ENCODE results near the gene TINAGL1. TPM values are rescaled to one million over a fixed set of nuclear protein-coding genes. Genes with fewer than 3 reads are reported as not detected.

TINAGL1 gene, protein sequence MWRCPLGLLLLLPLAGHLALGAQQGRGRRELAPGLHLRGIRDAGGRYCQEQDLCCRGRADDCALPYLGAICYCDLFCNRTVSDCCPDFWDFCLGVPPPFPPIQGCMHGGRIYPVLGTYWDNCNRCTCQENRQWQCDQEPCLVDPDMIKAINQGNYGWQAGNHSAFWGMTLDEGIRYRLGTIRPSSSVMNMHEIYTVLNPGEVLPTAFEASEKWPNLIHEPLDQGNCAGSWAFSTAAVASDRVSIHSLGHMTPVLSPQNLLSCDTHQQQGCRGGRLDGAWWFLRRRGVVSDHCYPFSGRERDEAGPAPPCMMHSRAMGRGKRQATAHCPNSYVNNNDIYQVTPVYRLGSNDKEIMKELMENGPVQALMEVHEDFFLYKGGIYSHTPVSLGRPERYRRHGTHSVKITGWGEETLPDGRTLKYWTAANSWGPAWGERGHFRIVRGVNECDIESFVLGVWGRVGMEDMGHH
- total RNA-seq, result not detected

DNA sequence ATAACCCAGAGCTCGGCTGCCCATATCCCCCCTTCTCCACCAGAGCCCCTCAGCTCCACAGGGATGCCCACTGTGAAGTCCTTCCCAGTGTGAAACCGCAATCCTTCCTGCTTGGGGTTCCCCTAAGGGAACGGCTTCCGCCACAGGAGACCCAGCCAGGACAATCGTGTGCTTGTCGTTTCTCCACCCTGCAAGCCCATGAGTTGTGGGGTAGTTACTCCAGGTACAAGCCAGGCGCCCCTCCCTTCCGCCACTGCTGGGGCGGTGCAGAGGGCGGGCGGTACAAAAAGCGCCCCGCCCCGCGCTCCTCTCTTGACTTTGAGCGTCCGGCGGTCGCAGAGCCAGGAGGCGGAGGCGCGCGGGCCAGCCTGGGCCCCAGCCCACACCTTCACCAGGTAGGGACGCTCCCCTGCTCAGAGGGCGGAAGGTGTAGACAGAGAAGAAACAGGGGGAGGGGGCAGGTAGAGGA is at the start of gene TINAGL1:
TSS of gene TINAGL1 (plus strand) at position 315 of the 469 bp plus-strand sequence. CDS start 634 bp downstream, outside the sequence.
- ATAC-seq (peak in 1 of 2 donors; percentile 48), DNase-seq (ENCODE audit: low spot score in 2 of 2) (no peak)
- Mint-ChIP-seq H3K36me3 (no peaks in the 10 kb centered on the region), H3K27ac (no peak within 1 kb of the TSS), H3K9me3 (no peaks in the 10 kb centered on the region)

DNA sequence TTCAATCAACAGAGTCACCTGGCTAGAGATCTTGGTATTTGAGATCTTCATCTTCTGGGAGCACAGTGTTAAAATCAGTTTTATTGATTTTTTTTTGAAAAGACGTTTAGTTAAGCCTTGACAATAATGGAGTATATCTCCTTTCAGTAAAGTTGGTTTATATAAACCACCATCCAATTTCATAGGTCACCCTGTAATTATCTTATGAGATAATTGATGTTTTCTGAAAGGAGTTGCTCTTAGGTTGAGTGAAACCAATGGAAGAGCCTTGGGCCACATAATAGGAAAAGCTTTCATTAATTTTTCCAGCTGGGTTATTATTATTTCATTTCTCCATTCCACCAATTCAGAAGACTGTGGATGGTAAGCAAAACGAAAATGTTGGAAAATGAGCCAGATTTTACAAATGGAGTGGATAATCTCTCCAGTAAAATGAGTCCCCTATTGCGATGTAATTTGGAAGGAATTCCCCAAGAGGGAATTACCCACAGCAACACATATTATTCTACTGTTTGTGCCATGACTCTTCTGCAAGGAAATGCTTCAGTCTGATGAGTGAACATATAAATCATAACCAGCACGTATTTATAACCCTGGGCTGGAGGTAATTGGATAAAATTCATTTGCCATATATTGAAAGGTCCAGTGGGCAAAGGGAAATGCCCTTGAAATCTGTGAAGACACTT is 46.2 kb upstream of the TINAGL1 start:
- Mint-ChIP-seq H3K27ac (no peak overlapping the region), H3K36me3 (no peaks in the 10 kb centered on the region), H3K9me3 (no peaks in the 10 kb centered on the region)
- no peak for ATAC-seq
- no peak for DNase-seq (ENCODE audit: low spot score in 2 of 2)

DNA sequence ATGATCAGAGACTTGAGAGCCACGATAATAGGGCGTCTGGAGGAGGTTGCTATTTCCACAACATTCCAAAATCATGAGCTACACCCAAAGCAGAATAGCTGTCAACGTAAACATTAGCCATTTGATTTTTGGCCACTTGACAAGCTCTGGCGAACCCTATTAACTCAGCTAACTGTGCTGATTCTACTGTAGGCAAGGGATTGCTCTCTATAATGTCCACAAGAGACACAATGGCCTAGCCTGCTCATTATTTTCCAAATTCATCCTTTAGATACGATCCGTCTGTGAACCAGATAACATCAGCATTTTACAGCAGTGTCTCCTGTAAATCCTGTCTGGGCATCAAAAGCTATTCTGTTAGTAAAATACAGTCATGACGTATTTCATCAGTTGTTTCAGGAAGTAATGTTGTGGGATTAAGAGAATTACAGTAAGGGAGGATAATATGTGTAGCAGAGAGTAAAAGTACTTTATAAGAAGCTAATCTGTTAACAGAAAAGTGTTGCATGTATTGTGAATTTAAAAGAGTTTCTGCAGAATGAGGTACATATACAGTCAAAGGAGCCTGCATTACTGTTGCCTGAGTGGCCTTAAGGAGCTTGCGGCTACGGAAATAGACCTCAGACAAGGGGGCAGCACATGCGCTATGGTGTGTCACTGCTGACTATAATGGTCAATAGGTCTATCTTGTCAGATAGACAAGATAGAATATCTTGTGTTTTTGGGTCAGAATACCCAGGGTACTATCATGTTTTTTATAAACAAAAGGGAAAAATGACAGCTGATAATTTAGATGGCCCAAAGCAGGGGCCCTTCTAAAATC is 44.9 kb upstream of the TINAGL1 start:
- Mint-ChIP-seq H3K27ac (no peak overlapping the region), H3K36me3 (no peaks in the 10 kb centered on the region)
- ATAC-seq, result no peak

DNA sequence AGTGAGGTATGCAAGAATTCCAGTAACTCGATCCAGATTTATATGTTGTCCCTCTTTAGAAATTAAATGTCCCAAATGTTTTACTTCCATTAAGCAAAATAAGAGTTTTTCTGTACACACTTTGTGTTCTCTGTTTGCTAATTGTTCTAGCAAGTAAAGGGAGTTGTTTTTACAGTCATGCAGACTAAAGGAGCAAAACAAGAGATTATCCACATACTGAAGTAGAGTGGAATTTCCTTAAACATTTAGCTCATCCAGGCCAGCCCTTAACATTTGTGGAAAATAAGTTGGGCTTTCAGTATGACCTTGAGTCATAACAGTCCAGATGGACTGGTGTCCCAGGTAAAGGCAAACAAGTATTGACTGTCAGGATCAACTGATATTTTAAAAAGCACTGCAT is 44.1 kb upstream of the TINAGL1 start:
- DNase-seq (ENCODE audit: low spot score in 2 of 2) (no peak), ATAC-seq (no peak)
- Mint-ChIP-seq H3K36me3 (no peaks in the 10 kb centered on the region), H3K9me3 (no peaks in the 10 kb centered on the region), H3K27ac (no peak overlapping the region)

More for the DNA sequence above, 44.9 kb upstream of the TINAGL1 start:
- H3K9me3 Mint-ChIP-seq, result no peaks in the 10 kb centered on the region
- DNase-seq (ENCODE audit: low spot score in 2 of 2), result no peak

DNA sequence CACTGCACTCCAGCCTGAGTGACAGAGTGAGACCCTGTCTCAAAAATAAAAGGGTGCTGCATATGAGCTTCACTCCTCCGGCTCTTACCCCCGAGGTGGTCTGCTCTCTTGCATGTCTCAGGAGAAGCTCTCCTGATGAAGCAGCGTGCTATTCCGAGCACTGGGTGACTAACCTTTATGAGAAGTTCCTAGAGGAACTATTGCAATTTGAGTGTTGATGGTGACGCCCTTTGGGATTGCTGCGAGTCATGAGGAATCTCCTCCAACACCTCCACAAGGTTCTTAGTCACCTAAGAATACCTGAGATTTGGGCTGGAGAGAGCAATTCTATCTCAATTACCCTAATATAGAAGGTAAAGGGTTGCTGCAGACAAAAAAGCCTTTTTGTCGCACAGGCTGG is 40.8 kb upstream of the TINAGL1 start:
- no peaks in the 10 kb centered on the region for H3K9me3 Mint-ChIP-seq
- no peak overlapping the region for H3K27ac Mint-ChIP-seq
- DNase-seq (ENCODE audit: low spot score in 2 of 2) (no peak), ATAC-seq (no peak)
- no peaks in the 10 kb centered on the region for H3K36me3 Mint-ChIP-seq

DNA sequence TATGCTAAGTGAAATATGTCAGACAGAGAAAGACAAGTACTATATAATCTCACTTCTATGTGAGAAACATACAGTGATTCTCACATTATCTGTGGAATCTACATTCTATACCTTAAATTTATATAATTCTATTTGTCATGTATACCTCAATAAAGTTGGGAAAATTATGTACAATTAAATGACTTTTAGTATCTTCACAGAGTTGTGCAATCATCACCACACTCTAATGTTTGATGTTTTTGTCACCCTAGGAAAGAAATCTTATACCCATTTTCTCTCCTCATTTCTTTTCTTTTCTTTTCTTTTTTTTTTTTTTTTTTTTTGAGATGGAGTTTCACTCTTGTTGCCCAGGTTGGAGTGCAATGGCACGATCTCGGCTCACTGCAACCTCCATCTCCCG is 37.0 kb upstream of the TINAGL1 start:
- Mint-ChIP-seq H3K27ac (no peak overlapping the region), H3K36me3 (no peaks in the 10 kb centered on the region), H3K9me3 (peaks cover 0 to 3% of the 10 kb centered on the region in 2 donors)
- ATAC-seq, result no peak
- no peak for DNase-seq (ENCODE audit: low spot score in 2 of 2)

DNA sequence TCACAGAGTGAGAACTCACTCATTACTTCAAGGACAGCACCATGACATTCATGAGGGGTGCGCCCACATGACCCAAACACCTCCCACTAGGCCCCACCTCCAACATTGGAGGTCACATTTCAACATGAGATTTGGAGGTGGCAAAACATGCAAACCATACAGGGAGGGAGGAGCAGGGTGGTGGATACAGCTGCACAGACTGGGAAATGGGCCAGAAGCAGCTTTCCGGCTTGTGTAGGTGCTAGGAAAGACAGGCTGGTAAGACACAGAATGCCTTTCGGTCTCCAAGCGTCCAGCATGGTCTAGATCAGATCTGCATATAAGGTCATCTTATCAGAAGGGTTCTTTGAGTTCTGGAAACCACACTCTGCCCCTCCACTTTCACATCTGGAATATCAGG is 35.1 kb upstream of the TINAGL1 start:
- H3K36me3 Mint-ChIP-seq, result no peaks in the 10 kb centered on the region
- H3K27ac Mint-ChIP-seq, result no peak overlapping the region
- peaks cover 0 to 3% of the 10 kb centered on the region in 2 donors for H3K9me3 Mint-ChIP-seq
- no peak for ATAC-seq
- no peak for DNase-seq (ENCODE audit: low spot score in 2 of 2)

DNA sequence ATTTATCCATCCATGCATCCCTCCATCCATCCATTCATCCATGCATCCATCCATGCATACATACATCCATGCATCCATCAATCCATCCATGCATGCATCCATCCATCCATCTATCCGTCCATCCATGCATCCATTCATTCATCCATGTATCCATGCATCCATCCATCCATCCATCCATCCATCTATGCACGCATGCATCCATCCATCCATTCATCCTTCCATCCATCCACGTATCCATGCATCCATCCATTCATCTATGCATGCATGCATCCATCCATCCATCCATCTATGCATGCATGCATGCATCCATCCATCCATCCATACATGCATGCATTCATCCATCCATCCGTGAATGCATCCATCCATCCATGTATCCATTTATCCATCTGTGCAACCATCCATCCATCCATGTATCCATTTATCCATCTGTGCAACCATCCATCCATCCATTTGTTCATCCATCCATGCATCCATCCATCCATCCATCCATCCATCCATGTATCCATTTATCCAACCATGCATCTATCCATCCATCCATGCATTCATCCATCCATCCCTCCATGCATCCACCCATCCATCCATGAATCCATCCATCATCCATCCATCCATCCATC is 30.3 kb upstream of the TINAGL1 start:
- Mint-ChIP-seq H3K27ac (no peak overlapping the region), H3K9me3 (peaks cover 0 to 3% of the 10 kb centered on the region in 2 donors), H3K36me3 (no peaks in the 10 kb centered on the region)
- ATAC-seq (no peak), DNase-seq (ENCODE audit: low spot score in 2 of 2) (no peak)

DNA sequence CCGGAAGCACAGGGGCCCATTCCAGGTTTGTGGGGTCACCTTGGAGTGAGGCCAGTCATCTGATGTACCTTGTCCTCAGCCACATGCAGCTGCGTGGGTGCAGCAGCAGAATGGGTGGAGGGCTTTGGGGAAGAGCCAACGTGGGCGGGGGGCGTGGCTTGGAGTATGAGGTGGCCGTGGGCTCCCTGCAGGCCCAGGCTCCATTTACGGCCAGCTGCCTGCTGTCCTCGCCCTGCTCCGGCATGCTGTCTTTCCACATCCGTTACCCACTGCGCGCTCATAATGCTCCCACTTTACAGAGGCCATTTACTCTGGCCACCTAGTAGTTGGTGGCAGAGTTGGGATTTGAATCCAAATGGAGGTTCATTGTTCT is 27.8 kb upstream of the TINAGL1 start:
- no peak for DNase-seq (ENCODE audit: low spot score in 2 of 2)

DNA sequence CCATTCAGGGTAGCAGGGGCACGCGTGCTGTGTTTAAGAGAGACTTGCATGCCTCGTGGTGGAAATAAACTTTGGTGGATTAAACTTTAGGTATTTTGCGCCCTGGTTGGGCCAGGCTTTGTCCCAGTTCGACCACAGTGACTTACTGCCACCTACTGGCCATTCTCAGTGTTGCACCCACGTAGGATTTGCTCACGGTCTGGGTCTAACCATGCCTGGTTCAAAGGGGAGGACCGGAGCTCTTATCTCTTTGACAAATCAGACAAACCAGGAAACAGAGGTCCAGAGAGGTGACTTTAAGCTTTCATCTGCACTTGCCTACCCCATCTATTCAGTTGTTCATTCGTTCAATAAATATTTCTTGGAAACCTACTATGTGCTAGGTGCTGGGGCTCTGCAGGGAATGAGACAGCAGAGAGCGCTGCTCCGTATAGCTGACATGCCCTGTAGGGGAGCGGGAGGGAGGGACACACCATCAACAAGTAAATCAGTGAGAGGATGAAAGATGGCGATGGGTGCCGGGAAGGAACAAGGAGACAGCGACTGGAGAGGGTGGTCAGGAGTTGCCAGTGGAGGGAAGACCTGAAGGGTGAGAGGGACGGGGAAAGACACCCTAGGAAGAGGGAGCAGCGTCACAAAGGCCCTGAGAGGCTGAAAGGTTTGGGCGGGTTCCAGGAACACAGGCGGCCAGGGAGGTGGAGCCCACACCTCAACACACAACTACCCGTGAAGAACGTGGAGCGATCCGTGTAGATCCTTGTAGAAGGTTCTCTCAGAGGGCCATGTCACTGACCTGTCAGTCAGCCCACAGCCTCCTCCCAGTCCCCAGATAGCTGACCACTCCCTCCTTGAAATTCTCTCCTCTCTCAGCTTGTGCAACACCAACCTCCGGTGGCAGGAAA is 27.2 kb upstream of the TINAGL1 start:
- no peaks in the 10 kb centered on the region for H3K36me3 Mint-ChIP-seq
- ATAC-seq (peak; percentile 93 to 94), DNase-seq (ENCODE audit: low spot score in 2 of 2) (peak; percentile 76 to 95)
- H3K9me3 Mint-ChIP-seq, result no peaks in the 10 kb centered on the region
- H3K27ac Mint-ChIP-seq, result peak overlapping the region in 1 of 2 donors; percentile 40

More for the DNA sequence above, 27.8 kb upstream of the TINAGL1 start:
- no peaks in the 10 kb centered on the region for H3K9me3 Mint-ChIP-seq
- no peak overlapping the region for H3K27ac Mint-ChIP-seq
- peak; percentile 29 to 39 for ATAC-seq
- H3K36me3 Mint-ChIP-seq, result no peaks in the 10 kb centered on the region

DNA sequence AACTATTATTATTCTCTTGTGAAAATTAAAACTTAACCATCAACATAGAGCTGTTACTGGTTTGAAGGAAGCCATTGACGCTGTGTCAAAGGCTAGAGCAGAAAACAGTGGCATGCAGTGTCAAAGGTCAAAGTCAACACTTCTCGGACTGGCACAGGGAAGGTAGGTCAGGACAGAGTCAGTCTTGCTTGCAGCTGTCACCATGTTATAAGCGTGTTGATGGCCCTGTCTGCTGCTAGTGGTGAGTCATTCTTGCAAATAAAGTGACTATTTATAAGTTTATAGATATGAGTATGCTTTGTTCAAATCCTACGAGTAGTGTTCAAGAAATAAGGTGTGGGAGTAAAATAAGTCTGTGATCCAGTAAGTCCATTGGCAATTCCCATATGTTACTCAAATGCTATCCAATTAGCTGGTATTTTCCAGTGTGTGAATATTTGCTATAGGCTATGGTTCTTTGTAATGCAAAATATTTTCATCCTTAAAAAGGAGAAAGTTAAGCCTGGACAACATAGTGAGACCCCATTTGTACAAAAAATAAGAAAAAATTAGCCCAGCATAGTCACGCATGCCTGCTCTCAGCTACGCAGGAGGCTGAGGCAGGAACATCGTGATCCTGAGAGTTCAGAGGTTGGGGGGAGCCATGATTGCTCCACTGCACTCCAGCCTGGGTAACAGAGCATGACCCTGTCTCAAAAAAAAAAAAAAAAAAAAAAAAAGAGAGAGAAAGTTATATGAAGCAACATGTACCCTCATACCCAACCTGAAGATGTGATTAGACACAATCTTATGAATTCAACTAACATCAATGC is 26.3 kb upstream of the TINAGL1 start:
- no peak for DNase-seq (ENCODE audit: low spot score in 2 of 2)
- Mint-ChIP-seq H3K9me3 (no peaks in the 10 kb centered on the region), H3K27ac (peak overlapping the region in 1 of 2 donors; percentile 40), H3K36me3 (no peaks in the 10 kb centered on the region)
- peak in 1 of 2 donors; percentile 21 for ATAC-seq

DNA sequence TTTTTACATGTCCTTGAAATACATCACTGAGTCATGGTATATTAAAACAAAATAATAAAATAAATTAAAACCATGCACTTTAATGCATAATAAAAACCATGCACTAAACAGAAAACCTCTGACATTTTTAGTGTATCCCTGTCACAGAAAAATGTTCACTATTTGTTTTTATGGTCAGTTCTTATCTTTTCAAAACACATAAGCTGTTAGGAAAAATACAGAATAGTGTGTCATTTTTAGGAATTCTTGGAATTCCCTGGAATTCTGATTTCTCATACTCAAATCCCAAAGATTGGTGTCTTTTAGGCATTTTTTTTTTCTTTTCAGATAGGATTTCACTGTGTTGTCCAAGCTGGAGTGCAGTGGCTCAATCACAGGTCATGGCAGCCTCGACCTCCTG is 25.1 kb upstream of the TINAGL1 start:
- no peaks in the 10 kb centered on the region for H3K36me3 Mint-ChIP-seq
- H3K9me3 Mint-ChIP-seq, result no peaks in the 10 kb centered on the region
- ATAC-seq (no peak), DNase-seq (ENCODE audit: low spot score in 2 of 2) (no peak)
- no peak overlapping the region for H3K27ac Mint-ChIP-seq

DNA sequence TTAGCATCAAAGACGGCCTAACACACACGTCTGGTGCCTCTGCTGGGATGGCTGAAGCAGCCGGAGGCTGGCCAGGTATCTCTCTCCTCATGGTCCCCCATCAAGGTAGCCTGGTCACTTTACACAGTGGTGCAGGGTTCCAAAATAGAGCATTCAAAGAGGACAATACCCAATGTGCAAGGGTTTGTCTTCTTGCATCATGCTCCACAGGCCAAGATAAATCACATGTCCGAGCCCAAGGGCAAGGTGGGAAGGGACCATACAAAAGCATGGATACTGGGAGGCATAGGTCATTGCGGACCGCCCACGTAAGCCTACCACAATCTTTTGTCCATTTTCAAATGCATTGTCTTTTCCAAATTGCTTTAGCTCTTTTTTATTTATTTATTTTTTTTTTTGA is 23.8 kb upstream of the TINAGL1 start:
- no peak overlapping the region for H3K27ac Mint-ChIP-seq
- no peaks in the 10 kb centered on the region for H3K36me3 Mint-ChIP-seq
- no peaks in the 10 kb centered on the region for H3K9me3 Mint-ChIP-seq
- ATAC-seq, result no peak
- no peak for DNase-seq (ENCODE audit: low spot score in 2 of 2)

DNA sequence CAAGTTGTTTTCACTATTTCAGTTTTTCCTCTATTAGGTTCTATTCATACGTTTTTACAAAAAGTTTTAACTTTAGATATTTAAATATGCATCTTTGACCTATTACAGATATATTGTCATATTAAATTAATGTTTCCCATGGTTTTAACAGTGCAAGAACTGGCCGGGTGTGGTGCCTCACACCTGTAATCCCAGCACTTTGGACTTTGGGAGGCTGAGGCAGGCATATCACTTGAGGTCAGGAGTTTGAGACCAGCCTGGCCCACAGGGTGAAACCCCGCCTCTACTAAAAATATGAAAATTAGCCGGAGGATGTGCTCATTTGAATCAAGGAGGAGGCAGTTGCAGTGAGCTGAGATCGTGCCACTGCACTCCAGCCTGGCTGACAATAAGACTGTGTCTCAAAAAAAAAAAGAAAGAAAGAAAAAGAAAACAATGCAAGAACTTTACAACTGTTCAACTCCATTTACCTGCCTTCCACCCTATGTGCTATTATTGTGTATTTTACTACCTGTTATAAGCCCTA is 19.8 kb upstream of the TINAGL1 start:
- no peak for ATAC-seq
- Mint-ChIP-seq H3K27ac (no peak overlapping the region), H3K36me3 (no peaks in the 10 kb centered on the region), H3K9me3 (peaks cover 0 to 4% of the 10 kb centered on the region in 2 donors)
- DNase-seq (ENCODE audit: low spot score in 2 of 2), result peak in 1 of 2 donors; percentile 4

DNA sequence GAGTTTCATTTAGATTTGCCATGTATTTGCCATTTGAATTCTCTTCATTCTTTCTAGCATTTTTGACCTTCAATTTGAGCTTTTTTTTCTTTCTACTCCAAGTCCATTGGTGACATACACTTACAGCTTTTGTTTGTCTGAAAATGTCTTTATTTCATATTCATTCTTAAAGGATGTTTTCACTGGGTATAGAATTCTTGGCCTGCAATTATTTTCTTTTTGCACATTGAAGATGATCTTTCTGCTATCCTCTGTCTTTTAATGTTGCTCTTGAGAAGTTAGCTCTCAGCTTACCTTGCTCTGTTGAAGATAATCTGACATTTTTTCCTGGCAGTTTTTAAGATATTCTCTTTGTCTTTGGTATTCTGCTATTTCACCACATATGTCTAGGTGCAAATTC is 16.6 kb upstream of the TINAGL1 start:
- Mint-ChIP-seq H3K27ac (no peak overlapping the region), H3K36me3 (no peaks in the 10 kb centered on the region), H3K9me3 (peaks cover 0 to 4% of the 10 kb centered on the region in 2 donors)
- no peak for ATAC-seq
- DNase-seq (ENCODE audit: low spot score in 2 of 2), result no peak

Data from activated naive CD4-positive, alpha-beta T cell treated with anti-CD3 and anti-CD28 coated beads, Interleukin-2, amount 50 U/mL, for 72 hours (primary cell).